Left hindlimb (tissue), 1 donor: ENCODE measurements around the gene UNC5B.

Source experiments
- DNase-seq: peaks from one replicate; pipeline ENCODE4 v3.0.0-alpha.2; 2018

Gene UNC5B

DNA sequence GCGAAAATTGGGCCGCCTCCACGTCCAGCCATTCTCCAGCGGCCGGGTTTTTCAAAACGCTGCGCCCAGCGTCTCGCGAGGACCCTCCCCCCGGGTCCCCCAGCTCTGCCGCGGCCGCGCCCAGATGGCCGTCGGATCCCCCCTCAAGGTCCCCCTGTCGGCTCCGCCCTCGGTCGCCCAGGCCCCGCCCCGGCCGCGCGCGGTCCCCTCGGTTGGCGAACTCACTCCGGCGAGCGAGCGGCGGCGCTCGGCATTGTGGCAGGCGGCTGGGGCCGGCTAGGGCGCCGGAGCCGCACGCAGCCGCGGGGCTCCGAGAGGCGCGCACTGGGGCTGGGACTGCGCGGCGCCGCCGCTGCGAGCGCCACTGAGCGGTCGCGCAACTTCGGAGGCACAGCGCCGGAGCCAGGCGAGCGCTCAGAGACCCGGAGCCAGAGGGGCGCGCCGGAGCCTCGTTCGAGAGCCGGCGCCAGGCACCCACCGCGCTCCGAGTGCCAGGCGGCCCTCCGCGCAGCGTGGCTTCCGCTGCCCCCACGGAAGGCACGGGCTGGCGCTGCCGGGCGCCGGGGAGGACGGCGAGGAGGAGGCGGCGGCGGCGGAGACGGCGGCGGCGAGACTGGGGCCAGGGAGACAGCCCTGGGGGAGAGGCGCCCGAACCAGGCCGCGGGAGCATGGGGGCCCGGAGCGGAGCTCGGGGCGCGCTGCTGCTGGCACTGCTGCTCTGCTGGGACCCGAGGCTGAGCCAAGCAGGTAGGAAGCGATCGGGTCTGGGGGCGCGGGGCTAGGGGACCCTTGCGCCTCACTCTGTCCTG is at the start of gene UNC5B:
Gene UNC5B, plus strand, starts transcription at position 253 of the 809 bp plus-strand sequence. Its CDS starts 416 bp downstream, at position 669.
- peak; percentile 90 for DNase-seq

GRCh38 chr10:71173466-71173865 is 38.9 kb upstream of the UNC5B start:
- no peak for DNase-seq

DNA sequence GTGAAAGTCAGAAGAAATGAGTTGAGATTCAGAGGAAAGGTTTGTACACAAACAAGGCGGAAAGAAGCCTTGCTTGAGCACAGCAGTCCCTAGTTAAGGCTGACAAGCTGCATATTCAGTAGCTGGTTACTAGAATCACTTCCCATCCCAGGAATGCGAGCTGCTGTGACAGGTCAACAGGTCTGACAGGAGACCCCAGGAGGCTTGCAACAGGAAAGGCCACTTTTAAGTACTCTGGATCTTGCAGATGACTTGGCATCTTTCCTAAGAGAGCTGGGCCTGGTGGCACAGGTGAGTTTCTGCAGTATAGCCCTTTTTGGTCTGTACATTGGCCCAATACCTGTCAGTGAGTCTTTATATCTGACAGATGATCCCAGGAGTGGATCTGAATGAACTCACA is 35.7 kb upstream of the UNC5B start:
- DNase-seq: no peak

GRCh38 chr10:71177651-71178199 is 34.6 kb upstream of the UNC5B start:
- no peak for DNase-seq

DNA sequence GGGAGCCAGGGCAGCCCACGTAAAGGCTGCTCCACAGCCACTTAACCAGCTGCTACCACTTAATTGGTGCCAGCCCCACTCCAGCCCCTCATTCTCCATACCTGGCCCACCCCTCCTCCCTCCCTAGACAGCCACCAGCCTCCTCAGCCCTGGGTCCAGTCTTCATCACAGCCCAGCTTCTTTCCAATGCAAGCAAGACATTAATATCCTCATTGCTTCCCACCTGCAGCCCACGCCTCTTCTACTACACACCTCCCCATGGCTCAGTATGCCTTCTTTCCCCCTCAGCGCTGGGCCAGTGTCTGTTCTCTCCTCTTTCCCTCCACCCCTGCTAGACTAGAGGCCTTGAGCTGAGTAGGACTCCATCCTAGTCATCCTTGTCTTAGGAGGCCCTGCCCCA is 33.5 kb upstream of the UNC5B start:
- DNase-seq: no peak

DNA sequence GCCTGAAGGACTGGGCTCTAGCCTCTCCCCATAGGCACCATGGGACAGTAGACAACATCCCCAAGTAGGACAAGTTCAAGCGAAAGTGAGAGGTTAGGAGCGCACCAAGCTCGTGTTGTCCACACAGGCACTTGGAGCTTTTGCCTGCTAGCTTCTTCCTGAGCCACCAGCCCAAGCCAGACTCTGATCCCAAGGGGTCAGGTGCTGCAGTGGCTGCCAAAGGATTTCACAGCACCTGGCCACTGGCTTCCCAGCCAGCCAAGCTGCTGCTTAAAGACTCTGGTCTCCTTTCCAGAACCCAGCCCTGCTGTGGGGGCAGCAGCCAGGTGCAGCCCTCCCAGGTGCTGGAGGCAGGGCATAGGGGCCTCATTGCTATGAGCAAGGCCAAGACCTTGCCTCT is 33.0 kb upstream of the UNC5B start:
- no peak for DNase-seq

GRCh38 chr10:71184421-71184820 is 27.9 kb upstream of the UNC5B start:
- no peak for DNase-seq

GRCh38 chr10:71185209-71185608 is 27.2 kb upstream of the UNC5B start:
- DNase-seq: no peak

GRCh38 chr10:71187197-71187596 is 25.2 kb upstream of the UNC5B start:
- no peak for DNase-seq

DNA sequence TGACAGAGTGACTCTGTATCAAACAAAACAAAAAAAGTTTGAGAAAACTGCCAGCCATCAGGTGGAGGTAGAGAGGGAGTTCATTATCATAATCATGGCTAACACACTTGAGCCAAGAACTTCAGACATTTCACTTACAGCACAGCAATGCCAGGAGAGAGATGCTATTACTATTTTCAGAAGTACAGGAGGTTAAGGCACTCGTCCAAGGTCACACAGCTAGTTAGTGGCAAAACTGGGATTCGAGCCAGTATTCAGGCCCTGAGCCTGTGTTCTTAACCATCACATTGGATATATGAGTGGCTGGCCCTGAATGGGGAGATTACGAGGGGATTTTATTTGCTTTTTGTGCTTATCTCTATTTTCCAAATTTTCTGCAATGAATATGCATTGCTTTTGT is 24.8 kb upstream of the UNC5B start:
- no peak for DNase-seq

GRCh38 chr10:71188201-71188600 is 24.2 kb upstream of the UNC5B start:
- no peak for DNase-seq

DNA sequence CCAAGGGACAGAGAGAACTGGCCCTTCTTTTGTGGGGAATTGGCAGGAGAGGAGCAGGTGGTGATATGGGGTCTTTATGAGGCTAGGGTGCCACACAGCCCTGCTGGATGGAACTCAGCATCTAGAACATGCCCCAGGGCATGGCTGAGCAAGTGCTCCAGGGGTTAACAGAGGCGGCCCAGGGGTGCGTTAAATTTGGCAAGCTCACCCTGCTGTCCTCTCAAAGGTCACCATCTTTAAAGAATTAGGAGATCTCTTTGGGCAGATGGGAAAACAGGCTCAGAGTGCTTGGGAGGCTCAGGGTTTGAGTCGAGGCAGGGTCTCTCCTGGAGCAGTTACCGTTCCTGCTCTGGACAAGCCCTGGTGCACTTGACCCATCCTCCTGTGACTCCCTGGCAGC is 21.4 kb upstream of the UNC5B start:
- DNase-seq: no peak

- no peak for DNase-seq
These were observed 20.8 kb upstream of the UNC5B start for GRCh38 chr10:71191551-71192076.

DNA sequence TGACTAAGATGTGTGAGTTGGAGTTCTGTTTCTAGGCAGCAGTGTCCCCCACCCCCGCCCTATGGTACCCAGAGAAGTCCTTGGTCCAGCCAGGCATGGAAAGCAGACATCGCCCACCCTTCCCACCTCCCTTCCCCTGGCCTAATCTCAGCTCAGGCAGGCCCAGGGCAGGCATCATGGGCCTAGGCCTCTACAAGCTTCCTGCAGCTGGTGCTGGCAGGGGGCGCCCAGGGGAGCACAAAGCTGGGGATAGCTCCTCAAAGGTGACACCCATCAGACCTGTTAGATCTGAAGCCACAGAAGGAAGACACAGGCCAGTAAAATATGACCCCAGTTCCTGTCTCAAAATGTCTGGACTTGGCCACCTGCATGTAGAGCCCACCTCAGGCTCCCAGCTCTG is 18.9 kb upstream of the UNC5B start:
- DNase-seq: no peak

GRCh38 chr10:71197955-71198354 is 14.4 kb upstream of the UNC5B start:
- no peak for DNase-seq

DNA sequence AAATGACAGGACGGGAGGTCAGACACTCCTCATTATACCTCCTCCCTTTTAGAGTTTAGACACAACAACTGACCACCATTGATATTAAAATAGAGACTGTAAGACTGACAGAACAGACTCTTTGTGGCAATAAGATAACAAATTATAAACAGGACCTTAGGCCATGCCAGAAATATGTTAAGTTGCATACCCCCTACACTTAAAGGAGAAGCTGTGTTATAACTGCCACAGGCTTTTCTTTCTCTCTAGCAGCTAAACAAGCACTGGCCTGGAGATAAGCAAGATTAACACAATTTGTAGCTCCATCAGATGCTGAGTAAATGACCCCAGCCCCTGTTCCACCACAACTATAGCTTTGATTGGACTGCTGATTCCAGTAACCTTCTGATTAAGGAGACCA is 10.5 kb upstream of the UNC5B start:
- DNase-seq: no peak

- DNase-seq: no peak
These were observed 10.1 kb upstream of the UNC5B start for GRCh38 chr10:71202314-71202713.

DNA sequence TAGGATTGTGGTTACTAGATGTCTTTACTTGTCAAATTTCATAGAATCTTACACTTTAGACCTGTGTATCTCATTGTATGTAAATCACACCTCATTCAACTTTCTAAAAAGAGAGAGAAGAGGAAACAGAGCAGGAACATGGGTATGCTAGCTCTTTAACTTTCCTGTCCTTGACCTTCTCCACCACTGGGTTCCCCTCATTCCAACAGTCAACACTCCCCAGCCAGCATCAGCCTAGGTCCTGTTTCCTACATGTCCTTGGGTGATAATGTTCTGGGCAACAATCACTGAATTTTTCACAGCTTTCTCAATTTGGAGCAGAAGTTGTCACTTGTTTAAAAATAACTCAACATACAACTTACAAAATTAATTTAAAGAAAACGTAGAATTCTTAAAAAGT is 9.2 kb upstream of the UNC5B start:
- no peak for DNase-seq

- no peak for DNase-seq
These were observed 8.7 kb upstream of the UNC5B start for GRCh38 chr10:71203716-71204115.

DNA sequence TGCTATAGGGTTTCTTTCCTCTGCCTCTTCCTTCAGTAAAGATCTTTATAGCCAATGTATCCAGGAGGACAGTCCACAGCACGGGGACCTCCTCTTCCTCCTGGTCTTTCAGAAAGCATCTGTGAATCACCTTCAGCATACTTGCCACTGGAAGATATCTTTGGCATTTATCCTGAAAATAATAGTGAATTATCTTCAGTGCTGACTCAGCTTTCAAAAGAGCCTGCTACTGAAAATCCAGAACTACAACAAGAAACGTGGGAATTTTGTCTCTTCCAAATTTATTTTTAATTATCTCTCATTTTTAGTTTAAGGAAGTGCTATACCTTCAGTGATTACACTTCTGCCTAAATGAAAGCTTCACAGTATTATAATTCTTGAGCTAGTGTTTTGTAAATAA is 7.6 kb upstream of the UNC5B start:
- DNase-seq: no peak

DNA sequence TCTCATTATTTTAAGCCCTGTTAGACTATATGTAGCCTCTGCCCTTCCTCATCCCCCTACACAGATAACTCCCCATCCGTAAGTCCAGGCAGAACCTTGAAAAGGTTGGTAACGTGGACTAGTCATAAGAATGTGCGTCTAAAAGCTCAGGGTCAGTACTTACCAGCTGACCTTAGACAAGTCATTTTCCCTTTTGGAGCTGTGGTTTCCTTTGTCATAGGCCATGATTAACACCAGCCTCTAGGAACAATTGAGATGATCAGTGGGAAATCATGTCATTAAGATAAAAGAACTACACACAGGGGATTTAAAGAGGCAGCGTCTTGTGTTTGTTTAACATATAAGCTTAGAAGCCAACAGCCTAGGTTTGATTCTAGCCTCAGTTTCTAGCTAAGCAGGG is 6.9 kb upstream of the UNC5B start:
- DNase-seq: no peak

DNA sequence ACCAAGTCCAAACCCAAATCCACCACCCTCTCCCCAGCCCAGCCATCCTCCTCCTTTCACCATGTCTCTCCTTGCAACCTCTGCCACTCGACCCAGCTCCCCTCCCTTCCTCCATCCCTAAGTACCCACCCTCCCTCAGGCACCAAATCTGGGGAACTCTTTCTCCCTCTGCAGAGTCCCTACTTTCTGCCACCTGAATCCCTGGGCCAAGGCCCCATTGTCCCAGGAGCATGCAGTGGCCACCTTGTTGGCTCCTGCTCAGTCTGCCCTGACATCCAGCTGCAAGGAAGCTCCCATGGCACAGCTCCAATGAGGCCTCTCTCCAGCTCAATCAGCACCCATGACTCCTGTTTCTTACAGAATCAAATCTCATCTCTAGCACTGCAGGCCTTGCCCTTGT is 5.5 kb upstream of the UNC5B start:
- no peak for DNase-seq

- no peak for DNase-seq
These were observed 4.8 kb upstream of the UNC5B start for GRCh38 chr10:71207578-71207977.

- no peak for DNase-seq
These were observed 3.0 kb upstream of the UNC5B start for GRCh38 chr10:71209352-71209715.
